ENCODE measurements around the gene NTMT2.
A peak's percentile ranks its signal among the peaks of the same experiment; 100 is the strongest.
"Not testable (repeated sequence)": the region's sequence is repeated elsewhere in the genome, so short reads cannot be mapped to it uniquely, and the experiment has no call there.

NTMT2 gene

DNA sequence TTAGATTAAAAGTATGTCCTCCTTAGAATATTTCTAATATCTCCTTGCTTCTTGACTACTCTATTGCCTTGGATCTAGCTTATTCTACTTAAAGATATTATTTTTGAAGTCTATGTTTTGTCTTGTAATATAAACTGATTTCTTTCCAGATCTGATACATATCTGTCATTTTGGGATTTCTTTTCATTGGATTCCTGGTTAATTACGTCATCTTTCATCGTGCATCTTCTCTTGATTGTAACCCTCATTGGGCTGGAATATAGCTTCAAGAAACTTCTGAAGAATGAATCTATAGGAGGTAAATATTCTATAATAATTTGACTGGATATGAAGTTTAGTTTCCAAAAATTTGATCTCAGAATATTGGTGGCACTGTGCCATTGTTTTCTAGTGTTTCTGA, 12.1 kb downstream of the NTMT2 start:
- no peak for DNase-seq (ENCODE audit: low read depth)

DNA sequence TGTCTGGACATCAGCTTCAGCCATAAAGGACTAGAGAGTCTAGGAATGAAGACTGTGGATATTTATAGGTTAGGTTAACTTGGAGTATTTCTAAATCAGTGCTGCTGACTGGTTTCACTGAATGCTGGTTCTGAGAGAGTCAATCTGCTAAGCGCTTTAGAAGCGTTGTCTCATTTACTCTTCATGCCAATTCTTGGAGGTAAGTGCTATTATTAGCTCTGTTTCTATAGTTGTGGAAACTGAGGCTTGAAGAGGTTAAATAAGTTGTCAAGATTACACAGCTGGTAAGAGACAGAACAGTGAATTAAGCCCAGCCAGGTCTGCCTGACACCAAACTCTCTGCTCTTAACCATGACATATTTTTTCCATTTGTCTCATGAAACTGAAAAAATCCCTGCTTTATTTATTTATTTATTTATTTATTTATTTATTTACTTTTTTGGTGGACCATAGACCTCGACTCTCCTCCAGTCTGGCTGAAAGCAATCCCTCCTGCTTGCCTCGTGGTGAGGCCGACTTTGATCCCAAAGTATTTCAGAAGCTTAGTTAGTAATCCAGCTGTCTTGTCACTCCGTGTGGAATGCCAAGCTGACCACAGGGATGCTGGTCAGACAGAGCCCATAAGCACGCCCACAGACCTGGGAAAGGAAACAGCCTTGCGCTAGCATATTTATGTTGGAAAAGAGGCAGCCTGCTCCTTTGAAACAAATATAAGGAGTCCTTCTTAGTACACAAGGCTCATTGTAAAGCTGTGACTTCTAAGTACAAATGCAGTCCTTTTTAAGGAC, 16.9 kb downstream of the NTMT2 start:
- DNase-seq (ENCODE audit: low read depth), result peak; percentile 89

DNA sequence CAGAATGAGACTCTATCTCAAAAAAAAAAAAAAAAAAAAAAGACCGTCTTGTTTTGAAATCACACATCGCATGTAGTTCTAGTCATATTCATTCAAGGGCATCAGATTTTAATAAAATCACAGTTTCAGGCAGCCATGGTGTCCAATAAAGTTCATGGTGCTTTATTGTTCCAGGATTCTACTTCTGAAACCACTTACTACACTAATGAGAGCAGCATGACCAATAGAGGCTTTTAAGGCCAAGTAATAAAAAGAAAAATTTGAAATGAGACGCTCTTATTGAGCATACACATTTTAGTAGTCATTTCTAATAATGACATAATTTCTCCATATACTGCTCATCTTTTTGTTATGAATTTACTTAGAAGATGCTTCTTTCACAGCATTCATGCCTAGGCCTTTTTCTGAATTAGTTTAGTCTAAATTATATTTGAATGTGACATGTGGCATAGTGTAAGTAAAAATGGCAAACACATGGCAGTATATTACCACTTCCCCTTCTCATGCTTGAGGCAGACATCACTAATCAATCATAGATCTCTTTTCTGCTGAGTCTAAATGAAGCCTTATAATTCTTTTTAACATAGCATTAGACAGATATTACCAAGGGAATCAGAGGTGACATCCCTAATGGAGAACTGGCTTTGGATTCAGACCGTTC, 18.5 kb downstream of the NTMT2 start:
- DNase-seq (ENCODE audit: low read depth), result no peak

DNA sequence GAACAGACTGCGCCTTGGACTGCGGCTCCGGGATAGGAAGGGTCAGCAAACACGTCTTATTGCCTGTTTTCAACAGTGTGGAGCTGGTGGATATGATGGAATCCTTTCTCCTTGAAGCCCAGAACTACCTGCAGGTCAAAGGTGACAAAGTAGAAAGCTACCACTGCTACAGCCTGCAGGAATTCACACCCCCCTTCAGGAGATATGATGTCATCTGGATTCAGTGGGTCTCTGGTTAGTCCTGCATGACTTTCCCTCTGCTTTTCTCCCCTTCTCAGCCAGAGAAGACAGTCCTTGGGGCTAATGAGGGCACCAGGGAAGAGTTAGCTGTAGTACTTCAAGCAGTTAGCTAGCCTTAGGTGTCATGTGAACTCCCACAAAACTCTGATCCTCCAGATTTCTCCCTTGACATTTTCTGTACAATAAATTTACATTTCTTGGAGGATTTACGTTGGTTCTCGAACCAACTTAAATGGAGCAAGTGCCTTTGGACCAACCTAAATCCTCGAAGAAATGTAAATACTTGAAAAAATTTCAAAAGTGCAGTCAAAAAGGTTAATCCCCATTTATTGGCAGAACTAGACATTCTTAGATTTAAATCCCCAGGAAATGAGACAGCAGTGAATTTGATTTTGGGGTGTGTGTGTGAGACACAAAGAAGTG, 20.9 kb downstream of the NTMT2 start:
- no peak for DNase-seq (ENCODE audit: low read depth)

DNA sequence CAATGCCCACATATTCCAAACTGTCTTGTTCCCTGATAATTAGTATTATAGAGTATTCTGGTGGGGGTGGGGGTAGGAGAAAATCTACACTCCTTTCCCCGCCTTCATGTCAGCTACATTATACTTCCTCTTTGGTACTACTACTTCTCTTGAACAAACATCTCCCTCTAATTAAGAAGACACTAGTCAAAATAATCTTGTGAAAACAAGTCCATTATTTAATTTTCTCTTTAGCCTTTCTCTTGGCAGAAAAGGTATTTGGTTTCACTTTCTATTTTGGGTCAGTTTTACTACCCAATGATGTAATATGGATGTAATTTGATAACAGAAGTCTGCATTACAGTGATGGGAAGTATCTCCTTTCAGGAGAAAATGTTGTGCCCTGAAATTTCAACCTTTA, 22.5 kb downstream of the NTMT2 start:
- DNase-seq (ENCODE audit: low read depth), result peak; percentile 38

DNA sequence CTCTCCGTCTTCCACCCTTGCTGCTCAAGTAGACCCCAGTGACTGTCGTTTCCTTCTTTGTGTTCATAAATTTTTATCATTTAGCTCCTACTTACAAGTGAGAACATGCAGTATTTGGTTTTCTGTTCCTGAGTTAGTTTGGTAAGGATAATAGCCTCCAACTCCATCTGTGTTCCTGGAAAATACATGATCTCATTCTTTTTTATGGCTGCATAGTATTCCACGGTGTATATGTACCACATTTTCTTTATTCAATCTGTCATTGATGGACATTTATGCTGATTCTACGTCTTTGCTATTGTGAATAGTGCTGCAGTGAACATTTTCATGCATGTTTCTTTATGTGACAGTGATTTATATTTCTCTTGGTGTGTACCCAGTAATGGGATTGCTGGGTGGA, 24.8 kb downstream of the NTMT2 start:
- not testable (repeated sequence) for DNase-seq (ENCODE audit: low read depth)

DNA sequence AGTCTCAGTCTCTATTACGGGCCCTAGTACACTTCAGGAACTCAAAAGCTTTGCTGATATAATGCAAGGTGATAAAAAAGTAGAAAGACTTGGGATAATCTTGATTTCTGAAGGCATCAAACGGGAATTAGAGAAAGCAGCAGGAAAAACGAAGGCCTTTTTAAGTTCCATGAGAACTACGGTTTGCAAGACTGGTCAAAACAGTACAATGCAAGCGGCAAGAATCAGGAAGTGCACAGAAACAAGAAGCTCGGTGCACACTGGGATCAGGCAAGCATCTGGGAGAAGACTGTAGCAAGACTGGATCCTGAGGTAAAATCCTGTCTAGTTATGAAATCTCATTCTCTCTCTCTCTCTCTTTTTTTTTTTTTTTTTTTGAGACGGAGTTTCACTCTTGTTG, 28.6 kb downstream of the NTMT2 start:
- no peak for DNase-seq (ENCODE audit: low read depth)

DNA sequence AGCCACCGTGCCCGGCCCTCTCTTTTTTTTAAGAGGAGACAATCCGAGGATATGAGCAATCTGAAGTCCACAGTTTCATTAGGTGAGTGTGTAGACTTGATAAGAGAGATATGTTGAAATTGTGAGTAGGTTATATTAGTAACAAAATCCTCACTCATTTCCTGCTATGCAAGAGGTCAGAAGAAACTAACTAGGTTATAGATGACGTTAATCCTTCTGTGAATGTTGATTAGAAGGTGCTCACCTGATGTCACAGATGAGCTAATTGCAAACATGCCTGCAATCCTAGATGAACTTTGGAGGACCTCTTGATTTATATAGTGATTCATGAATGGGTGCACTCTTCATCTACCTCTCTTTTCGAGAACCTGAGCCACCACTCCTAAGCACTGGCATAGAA, 29.3 kb downstream of the NTMT2 start:
- DNase-seq (ENCODE audit: low read depth), result no peak

DNA sequence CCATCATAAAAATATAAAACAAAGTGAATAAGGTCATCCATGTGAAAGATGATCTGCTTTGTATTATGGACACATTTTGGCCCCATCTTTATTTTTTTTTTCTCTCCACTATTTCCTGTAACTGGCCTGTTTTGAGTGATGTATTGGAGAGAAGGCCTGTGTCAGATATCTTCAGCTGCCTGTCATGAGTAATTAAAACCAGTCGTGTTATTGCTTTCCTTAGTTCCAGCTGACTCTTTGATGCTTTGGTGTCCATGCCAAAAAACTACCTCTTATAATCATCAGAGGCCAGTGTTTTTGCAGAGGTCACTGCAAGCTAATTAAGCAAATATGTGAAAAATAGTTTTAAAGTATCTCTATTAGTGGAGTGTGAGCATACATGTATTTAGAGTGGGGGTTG, 29.7 kb downstream of the NTMT2 start:
- DNase-seq (ENCODE audit: low read depth), result no peak

DNA sequence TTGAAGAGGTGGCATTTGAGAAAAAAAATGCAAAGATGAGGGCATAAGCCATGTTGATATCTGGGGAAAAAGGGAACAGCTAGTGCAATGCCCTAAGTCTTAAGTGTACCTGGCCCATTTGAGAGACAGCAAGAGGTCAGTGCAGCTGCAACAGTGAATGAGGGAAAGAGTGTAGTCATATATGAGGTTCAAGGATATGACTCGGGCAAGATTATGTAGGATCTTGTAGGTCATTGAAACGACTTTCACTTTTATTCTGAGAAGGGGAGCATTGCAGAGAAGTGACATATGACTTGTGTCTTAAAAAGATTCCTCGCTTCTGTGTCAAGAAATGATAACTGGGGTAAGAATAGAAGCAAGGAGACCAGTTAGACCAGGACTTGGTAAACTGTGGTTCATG, 31.0 kb downstream of the NTMT2 start:
- no peak for DNase-seq (ENCODE audit: low read depth)

DNA sequence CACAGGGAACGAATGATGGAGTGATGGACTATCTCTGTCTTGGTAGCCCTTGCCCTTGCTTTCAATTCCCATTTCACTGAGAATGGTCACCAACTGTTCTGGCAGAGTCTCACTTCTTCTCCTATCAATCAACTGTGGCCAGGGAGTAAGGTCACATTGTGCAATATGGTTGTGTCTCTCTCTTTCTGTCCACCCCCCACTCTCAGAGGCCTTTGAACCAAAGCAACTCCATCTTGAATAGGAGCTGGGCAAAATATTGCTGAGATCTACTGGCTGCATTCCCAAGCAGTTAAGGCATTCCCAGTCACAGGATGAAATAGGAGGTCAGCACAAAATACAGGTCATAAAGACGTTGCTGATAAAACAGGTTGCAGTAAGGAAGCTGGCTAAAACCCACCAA, 36.7 kb downstream of the NTMT2 start:
- no peak for DNase-seq (ENCODE audit: low read depth)

DNA sequence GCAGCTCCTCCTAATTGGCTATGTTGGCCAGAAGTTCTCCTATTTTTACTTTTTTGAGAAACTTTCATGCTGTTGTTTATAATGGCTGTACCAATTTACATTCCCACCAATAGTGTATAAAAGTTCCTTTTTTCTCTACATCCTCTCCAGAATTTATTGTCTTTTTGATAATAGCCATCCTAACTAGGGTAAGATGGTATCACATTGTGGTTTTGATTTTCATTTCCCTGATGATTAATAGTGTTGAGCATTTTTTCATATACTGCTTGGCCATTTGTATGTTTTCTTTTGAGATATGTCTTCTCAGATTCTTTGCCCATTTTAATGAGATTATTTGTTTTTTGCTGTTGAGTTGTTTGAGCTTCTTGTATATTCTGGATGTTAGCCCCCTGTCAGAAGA, 46.8 kb downstream of the NTMT2 start:
- no peak for DNase-seq (ENCODE audit: low read depth)

DNA sequence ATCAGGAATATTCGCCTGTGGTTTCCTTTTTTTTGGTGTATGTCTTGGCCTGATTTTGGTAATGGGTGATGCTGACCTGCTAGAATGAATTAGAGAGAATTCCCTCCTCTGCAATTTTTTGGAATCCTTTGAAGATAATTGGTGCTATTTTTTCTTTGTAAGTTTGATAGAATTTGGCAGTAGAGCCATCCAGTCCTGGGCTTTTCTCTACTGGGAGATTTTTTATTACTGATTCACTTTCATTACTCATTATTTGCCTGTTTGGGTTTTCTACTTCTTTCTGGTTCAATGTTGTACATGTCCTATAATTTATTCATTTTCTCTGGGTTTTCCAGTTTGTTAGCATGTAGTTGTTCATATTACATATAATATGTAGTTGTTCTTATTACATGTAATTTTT, 48.7 kb downstream of the NTMT2 start:
- no peak for DNase-seq (ENCODE audit: low read depth)

DNA sequence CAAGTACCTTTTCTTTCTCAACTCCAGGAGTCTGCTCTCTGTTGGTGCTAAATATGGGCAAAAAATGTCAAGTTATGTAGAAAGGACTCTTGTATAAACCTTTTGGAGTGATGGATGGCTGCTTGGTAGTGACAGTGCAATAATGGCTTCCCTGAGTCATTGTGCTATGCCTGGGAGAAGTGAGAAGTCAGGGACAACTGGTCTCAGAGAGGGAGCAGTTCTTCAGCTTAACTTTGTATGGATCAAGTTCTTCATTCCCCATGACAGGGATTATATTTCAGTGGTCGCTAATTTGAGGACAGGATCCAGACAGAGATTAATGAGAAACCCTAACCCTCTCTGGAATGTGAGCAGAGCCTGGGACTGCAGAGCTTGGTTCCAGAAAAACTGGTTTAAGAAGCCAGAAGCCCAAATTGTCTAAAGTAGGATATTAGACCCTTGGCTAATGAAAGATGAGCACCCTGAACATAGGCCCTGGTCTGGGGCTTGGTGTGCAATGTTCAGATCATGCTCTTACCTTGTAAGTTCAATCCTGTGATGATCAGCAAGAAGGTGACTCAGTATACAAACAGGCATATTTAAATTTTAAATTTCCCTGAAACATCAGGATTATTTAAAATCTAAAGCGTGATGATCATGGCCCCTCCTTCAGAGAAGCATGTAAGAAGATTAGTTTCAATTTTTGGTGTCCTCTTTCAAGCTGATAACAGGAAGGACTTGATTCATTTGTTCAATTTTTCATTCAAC, 50.9 kb downstream of the NTMT2 start:
- no peak for DNase-seq (ENCODE audit: low read depth)

DNA sequence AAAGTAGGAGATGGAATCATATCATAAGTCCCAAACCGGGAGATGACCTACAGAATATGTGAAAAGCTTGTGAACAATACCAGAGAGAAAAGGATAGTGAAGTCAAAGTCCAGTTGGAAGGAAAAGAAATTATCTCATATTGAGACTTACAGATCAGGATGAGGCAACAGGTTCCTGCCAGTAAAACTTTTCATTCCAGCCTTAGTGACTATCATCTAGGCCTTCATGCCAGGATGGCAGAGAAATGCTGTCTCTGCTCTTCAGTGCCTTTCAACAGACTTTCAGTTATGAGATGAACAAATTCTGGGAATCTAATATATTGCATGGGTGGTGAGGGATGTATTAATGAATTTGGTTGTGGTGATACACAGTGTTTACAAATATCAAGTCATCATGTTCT, 52.3 kb downstream of the NTMT2 start:
- no peak for DNase-seq (ENCODE audit: low read depth)

DNA sequence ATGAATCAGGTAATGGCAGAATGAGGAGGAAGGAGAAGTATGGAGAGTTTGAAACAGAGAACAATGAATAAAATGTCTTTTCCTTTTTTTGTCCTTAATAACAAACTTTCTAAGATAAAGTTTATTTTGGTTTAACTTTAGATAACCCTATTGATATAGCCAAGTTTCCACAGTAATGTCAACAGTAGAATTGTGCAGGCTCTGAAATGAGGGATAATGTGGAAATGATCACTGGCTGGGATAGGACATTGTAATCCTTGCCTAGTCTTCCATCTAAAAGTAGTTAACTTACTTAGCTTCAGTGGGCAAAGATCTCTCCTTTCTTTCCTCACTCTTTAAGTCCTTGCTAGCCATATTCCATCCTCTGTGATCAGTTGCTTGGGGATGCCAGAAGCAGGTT, 52.8 kb downstream of the NTMT2 start:
- no peak for DNase-seq (ENCODE audit: low read depth)

DNA sequence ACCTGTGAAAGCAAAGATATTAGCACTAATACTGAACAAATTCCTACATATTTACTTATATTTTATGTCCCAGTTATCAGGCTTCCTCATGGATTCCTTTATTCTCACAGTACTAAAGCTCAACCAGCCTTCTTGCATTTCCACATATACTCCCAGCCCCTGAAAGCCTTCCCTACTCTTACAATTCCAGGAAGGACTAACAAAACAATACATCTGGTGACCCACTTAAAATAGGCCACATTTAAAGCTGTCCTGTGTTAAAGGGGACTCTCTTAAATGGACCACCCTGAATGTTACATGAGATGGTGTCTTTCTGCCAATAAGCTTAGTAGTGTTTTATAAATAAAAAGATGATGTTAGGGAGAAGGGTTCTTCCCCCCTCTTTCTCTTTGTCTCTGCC, 54.4 kb downstream of the NTMT2 start:
- no peak for DNase-seq (ENCODE audit: low read depth)

DNA sequence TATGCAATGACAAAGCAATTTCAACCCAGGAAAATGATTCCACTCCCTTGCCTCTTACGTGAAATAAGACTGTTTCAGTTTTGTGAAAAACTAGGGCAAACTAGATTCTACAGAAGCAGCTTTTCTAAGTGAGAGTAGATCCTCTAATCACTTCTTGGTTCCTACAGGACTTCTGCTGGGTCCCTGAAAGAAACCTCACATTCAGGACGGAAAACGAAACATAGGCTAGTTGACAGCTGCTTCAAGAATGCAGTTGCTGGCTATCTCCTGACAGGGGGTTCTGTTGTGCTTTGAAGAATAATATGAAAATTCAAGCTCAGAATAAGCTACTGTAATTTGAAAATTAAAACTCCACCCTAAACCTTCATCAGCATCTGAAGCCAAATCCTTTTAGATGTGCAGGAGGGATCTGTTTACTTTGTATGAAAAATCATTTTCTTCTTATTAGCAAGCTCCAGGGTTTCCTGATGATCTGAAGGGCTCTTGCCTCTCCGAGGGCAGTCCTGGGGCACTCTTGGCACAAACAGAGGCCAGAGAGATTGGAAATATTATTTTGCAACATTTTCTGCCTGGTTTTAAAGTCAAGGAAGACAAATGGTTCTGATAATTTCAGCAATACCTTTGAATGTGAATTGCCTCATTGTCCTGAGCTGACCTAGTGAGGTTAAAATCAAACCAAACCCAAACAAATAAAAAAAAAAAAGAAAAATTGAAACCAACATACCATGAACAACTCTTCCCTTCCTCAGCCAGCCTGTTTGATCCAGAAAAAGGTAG, 55.0 kb downstream of the NTMT2 start:
- no peak for DNase-seq (ENCODE audit: low read depth)

DNA sequence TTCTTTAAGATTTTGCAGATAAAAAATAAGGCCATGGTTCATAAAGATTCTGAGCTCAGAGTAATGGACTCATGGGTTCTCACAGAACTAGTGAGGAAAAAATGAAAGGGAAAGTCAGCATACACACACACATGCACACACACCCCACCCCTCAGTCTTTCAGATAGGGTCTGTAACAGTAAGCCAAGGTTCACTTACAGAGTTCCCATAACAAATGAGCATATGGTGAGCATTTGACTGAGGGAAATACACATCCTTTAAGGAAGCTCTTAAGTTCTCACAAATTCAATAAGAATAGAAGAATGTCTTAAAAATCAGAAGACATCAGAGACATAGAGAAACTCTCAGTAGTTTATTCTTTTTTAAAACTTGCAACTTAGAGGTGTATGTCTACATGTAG, 57.9 kb downstream of the NTMT2 start:
- no peak for DNase-seq (ENCODE audit: low read depth)

DNA sequence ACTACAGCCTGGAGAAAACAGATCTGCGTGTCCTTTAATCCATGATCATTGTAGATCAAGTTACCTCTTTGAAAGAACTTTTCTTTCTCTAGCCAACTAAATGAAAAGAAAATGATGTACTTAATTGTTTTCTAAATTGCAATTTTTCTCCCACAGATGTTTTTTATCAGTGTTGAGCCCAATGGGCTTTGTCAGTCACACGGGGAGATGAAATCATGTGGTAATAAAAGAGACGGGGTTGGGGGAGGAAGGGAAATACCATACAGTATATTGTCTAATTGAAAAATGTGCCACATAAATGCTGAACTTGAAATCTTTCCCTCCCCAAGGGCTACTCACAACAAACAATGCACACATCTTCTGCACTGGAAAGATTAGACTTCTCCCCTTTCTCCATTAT, 58.4 kb downstream of the NTMT2 start:
- no peak for DNase-seq (ENCODE audit: low read depth)

DNA sequence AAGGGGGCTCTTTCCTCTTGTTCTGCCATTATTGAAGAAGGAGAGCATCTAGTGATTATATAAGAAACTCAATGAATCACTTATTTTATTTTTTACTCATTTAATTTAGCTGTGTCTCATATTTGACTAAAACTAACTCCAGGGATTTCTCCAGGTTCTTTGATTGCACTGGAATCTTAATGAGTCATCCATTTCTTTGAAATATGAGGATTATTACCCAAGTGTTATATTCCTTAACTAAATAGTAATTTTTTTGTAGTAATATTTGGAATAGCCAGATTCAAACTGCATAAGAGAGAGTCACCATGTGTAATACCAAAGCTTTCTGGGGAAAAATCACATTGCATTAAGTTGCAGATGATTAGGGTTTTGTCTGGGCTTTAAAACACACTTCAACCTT, 59.5 kb downstream of the NTMT2 start:
- DNase-seq (ENCODE audit: low read depth), result no peak

DNA sequence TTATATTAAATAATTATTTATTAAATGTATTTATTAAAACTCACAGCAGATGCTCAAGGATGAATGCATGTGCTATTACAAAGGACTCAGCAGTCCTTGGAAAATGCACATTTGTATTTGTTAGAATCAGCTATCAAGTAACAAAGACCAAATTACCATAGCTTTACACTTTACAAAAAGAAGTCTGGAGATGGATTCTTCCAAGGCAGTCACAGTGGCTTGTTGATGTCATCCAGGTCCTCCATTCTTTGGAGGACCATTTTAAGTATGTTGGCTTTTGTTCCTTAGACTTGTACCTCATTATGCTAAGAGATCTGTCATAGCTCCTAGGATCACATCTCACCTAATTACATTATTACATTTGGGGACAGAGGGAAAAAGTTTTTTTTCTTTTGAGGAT, 63.4 kb downstream of the NTMT2 start:
- no peak for DNase-seq (ENCODE audit: low read depth)

All from ELR (cell line).